ENCODE measurements around the gene TCOF1.

TCOF1 gene

DNA sequence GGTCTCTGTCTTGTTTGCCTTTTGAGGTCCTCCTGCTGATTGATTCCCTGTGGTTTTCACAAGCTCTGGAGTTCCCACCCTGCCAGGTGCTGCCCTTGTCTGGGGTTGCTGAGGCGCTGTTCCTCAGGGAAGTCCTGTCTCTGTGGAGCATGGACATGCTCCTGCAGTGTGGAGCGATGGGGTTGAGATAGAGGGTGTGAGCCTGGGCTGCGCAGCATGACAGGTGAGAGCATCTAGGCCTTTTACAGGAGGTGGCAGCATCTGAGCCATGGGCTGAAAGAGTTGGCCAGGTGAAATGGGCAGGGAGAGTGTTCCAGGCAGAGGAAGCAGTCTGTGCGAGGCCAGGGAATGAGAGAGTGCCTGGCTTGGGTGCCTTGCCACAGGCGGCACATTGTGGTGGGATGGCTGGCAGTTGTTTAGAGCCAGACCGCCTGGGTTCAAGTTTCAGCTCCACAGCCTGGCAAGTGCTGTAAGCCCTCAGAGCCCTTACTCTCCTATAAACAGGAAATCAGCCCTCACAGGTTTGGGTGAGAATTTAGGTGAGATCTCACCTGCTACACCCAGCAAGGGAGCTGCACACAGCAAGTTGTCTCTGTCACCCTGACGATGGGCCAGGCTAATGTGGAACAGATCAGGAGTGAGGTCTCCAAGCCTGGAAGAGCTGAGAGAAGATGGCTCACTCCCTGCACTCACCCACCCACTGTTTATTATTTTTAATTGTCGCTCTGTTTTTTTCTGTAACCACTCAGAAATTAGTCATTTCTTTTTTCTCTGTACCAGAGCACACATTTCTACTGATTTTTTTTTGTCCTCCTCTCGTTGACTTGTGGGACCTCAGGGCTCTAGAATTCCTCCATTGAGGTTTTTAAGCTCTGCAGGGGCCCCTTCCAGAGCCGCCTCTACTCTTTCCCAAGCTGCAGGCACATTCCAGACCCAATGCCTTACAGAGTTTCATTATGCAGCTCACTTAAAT, 19.6 kb downstream of the TCOF1 start:
- no peaks in the 10 kb centered on the region for H3K9me3 Mint-ChIP-seq
- peaks cover 48% of the 10 kb centered on the region for H3K36me3 Mint-ChIP-seq
- H3K27me3 Mint-ChIP-seq: no peaks in the 10 kb centered on the region
- no peaks in the 10 kb centered on the region for H3K4me1 Mint-ChIP-seq
- DNase-seq (ENCODE audit: low spot score in 2 of 2): no peak
- H3K4me3 Mint-ChIP-seq: no peak overlapping the region
- no peak for ATAC-seq (ENCODE audit: low read depth)
- H3K27ac Mint-ChIP-seq: no peak overlapping the region

DNA sequence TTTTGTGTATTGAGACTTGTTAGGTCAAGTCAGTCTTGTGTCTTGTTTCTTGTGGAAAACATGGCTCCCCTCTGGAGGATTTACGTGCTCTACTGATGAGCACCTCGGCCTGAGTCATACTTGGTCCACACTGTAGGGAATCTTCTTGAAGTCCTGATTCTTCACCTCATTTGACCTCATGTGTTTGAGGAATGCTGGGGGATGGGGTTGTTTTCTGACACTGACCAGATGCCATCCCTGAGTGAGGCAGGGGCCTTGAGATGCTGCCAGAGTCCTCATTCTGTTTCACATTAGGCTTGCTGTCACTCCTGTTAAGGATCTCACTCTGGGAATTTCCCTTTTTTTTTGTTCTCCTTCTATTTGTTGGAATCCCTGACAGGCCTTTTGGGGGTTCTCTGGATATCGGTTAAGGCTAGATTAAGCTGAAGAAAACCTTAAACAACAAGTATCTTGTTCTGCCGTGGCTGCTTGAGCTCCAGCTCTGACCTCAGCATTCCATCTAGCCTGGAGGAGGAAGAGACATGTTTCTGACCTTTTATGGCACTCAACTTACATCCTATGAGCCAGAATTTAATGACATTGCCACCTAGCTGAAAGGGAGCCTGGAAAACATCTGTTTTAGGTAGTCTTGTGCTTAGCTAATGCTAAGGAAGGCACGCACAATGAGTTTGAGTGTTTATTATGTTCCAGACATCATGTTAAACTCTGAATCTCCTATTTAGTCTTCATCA, 20.6 kb downstream of the TCOF1 start:
- no peak for ATAC-seq (ENCODE audit: low read depth)
- Mint-ChIP-seq H3K4me3 (no peak overlapping the region), H3K27ac (no peak overlapping the region), H3K27me3 (no peaks in the 10 kb centered on the region), H3K36me3 (peaks cover 43% of the 10 kb centered on the region), H3K4me1 (no peaks in the 10 kb centered on the region), H3K9me3 (no peaks in the 10 kb centered on the region)
- DNase-seq (ENCODE audit: low spot score in 2 of 2): no peak

DNA sequence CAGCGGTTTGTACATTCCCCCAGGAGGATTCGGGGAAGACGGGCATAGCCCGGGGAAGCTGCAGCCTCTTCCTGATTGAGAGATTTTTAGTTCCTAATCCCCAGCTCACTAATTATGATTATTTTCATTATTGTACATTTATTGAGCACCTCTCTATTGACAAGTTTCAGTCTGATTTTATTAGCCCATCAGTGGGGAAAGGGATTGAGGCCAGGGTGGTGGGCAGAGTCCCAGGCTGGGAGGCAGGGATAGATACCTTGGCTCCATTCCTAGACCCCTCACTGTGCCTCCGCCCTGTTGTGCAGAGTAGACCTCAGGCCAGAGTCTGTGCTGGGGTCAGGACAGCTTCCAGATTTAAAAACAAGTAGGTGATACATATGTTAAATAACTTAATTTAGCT, 27.2 kb downstream of the TCOF1 start:
- Mint-ChIP-seq H3K27ac (no peak overlapping the region), H3K4me1 (no peaks in the 10 kb centered on the region), H3K4me3 (no peak overlapping the region), H3K9me3 (no peaks in the 10 kb centered on the region), H3K27me3 (no peaks in the 10 kb centered on the region), H3K36me3 (peaks cover 27% of the 10 kb centered on the region)
- ATAC-seq (ENCODE audit: low read depth): no peak
- DNase-seq (ENCODE audit: low spot score in 2 of 2): no peak

DNA sequence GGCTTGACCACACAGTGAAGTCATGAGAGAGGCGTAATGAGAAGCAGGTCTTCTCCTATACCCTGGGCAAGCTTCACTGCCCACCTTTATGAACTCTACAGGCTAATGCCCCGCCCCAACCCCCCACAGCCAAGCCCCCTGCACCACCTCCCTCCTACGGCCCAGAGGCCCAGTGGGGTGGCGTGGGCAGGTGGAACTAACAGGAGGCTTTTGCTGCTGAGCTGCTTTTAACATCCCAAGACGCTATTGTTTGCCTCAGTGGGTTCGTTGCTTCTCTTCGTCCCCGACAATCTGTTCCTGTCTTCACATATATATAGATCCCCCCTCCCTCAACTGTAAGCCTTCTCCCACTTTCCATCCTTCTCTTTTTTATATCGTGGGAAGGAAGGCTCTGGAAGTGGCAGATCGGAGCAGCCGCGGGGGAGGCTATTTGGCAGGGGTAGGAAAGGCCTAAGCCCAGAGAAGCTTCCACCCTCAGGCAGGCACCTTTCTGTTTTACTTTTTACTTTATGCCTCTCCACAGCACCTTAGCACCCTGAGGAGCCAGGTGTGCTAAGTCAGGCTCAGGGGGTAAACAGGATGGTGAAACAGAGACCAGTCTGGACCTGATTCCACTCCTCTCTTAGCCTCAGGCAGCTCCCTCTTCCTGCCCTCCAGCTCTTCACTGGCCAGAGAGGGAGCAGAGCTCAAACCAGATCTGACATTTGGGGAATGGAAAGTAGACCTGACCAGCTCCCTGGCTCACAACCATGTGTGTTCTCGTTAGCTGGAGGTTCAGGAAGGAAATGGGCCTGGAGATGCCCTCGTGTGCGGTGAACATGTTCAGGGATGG, 28.7 kb downstream of the TCOF1 start:
- Mint-ChIP-seq H3K9me3 (no peaks in the 10 kb centered on the region), H3K4me1 (no peaks in the 10 kb centered on the region), H3K36me3 (peaks cover 20% of the 10 kb centered on the region), H3K27me3 (no peaks in the 10 kb centered on the region), H3K27ac (peak overlapping the region; percentile 16), H3K4me3 (no peak overlapping the region)
- ATAC-seq (ENCODE audit: low read depth): no peak
- DNase-seq (ENCODE audit: low spot score in 2 of 2): no peak

DNA sequence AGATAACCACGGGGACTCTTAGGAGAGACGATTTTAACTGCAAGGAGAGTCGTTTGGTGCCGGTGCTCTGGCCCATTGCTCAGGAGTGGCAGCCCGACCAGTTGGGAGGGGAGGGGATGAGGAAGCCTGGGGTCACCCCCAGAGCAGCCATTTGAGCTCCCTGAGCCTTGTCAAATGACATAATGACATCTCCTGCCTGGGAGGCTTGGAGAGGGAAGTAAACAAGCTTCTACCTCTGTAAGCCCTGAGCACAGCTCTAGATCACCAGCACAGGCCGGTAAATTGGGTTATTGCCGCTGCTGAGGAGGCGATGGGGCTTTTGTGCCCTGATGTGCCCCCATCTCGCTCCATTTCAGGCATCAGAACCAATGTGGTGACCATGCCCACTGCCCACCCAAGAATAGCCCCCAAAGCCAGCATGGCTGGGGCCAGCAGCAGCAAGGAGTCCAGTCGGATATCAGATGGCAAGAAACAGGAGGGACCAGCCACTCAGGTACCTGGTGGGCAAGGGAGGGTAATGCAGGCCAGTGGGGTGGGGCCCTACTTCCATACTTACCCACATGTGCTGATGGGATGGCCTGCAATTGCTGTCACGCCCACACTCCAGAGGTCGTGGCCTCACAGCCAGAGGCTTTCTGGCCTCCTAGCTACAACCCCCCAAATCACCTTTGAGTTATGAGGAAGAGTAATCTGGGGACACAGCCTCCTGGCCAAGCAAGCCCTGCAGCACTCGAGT, 32.2 kb downstream of the TCOF1 start:
- Mint-ChIP-seq H3K27me3 (no peaks in the 10 kb centered on the region), H3K27ac (peak overlapping the region; percentile 85), H3K9me3 (no peaks in the 10 kb centered on the region), H3K36me3 (peaks cover 8% of the 10 kb centered on the region), H3K4me1 (no peaks in the 10 kb centered on the region), H3K4me3 (no peak overlapping the region)
- DNase-seq (ENCODE audit: low spot score in 2 of 2) (no peak), ATAC-seq (ENCODE audit: low read depth) (peak; percentile 16)

DNA sequence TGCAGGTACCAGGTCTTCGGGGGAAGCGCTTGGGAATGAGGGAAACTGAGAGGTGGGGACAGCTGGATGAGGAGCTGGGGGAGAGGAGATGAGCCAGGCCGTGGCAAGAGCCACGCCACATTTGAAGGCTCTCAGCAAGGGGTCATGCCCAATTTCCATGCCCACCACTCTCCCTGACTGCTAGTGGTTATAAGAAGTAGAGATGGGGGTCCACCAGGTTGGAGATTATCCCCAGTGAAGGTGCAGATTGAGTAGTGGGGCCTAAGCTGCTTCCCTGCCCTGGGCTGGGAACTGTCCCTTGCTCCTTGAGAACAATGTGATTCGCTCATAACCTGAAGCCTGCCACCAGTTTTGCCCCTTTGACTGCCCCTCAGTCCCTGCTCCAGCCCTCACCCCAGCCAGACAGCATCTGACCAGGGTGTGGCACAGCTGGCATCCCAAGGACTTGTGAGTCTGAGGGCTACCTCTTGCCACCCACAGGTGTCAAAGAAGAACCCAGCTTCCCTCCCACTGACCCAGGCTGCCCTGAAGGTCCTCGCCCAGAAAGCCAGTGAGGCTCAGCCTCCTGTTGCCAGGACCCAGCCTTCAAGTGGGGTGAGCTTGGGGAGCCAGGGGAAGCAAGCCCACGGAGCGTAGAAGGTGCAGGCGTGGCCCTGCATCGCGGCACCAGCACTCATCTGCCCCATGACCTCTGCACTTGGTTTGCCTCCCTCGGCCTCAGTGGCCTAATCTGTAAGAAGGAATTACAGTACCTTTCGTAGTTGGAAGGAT, 33.8 kb downstream of the TCOF1 start:
- peak overlapping the region; percentile 85 for H3K27ac Mint-ChIP-seq

DNA sequence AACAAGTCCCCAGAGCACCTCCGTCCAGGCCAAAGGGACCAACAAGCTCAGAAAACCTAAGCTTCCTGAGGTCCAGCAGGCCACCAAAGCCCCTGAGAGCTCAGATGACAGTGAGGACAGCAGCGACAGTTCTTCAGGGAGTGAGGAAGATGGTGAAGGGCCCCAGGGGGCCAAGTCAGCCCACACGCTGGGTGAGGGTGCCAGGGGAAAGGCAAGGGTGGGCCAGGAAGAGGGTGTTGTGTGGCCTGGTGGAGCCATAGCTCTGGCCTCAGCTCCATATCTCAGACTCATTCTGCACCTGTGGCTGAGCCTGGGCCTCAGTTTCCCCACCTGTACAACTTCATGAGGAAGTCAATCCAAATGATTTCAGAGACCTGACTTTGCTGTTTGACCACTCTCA, 34.5 kb downstream of the TCOF1 start:
- Mint-ChIP-seq H3K27me3 (no peaks in the 10 kb centered on the region), H3K4me3 (no peak overlapping the region), H3K36me3 (peaks cover 15% of the 10 kb centered on the region), H3K9me3 (no peaks in the 10 kb centered on the region), H3K27ac (peak overlapping the region; percentile 85), H3K4me1 (peaks cover 5% of the 10 kb centered on the region)
- no peak for ATAC-seq (ENCODE audit: low read depth)
- DNase-seq (ENCODE audit: low spot score in 2 of 2): no peak

More for the DNA sequence above, 33.8 kb downstream of the TCOF1 start:
- peaks cover 11% of the 10 kb centered on the region for H3K36me3 Mint-ChIP-seq
- H3K4me1 Mint-ChIP-seq: peaks cover 1% of the 10 kb centered on the region
- no peak for ATAC-seq (ENCODE audit: low read depth)
- no peaks in the 10 kb centered on the region for H3K27me3 Mint-ChIP-seq
- no peak overlapping the region for H3K4me3 Mint-ChIP-seq
- no peak for DNase-seq (ENCODE audit: low spot score in 2 of 2)
- H3K9me3 Mint-ChIP-seq: no peaks in the 10 kb centered on the region

DNA sequence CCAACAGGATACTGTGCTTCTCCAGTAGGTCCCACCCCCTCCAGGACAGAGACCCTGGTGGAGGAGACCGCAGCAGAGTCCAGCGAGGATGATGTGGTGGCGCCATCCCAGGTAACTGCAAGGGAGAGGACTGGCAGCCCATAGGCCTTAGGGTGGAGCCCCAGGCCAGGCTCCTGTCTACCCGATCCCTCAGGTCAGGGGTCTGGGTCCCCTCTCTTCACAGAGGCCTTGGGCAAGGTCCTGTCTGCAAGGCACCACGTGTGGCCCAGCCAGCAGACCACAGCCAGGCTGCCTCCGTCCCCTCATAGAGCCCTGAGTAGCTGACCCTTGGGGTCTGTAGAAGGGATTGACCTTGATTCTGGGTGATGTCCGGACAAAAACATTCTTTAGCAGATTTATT, 35.2 kb downstream of the TCOF1 start:
- DNase-seq (ENCODE audit: low spot score in 2 of 2): no peak
- Mint-ChIP-seq H3K36me3 (peaks cover 15% of the 10 kb centered on the region), H3K27ac (no peak overlapping the region), H3K27me3 (no peaks in the 10 kb centered on the region), H3K4me1 (peaks cover 5% of the 10 kb centered on the region), H3K9me3 (no peaks in the 10 kb centered on the region), H3K4me3 (no peak overlapping the region)
- ATAC-seq (ENCODE audit: low read depth): no peak

DNA sequence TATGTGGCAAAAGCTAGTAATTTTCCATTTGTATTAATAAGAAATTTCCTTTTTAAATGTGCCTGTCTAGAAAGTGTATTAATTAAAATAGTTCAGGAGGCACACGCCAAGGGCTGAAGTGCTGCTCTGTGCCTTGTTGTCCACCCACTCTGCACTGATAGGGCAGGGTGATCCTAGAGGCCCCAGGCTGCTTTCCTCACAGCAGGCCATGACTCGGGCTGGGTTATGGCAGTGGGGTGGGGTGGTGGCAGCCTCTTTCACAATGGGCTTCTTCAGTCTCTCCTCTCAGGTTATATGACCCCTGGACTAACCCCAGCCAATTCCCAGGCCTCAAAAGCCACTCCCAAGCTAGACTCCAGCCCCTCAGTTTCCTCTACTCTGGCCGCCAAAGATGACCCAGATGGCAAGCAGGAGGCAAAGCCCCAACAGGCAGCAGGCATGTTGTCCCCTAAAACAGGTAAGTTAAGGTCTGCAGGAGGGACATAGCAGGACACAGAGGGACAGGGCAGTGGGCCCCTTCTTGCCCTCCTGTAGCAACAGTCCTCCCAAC, 35.7 kb downstream of the TCOF1 start:
- H3K4me3 Mint-ChIP-seq: no peak overlapping the region
- no peak for ATAC-seq (ENCODE audit: low read depth)

DNA sequence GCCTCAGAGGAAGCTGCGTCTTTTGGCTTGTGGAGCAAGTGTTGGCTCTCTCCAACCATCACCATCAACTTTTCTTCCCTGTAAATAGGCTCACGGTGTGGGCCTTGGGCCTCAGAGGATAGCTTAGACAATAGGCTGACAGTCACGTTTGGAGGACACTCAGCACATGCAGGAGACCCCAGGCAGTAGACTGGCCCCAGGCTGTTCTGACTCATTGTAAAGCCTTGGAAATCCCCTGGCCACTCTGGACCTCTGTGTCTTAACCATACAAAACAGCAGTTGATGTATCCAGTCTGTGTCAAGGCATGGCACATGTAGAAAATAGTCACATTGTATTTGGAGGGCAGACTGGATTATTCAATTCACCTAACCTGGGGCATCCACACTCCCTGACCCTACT, 36.6 kb downstream of the TCOF1 start:
- Mint-ChIP-seq H3K9me3 (no peaks in the 10 kb centered on the region), H3K36me3 (peaks cover 15% of the 10 kb centered on the region), H3K27me3 (no peaks in the 10 kb centered on the region), H3K4me3 (no peak overlapping the region), H3K4me1 (peaks cover 9% of the 10 kb centered on the region), H3K27ac (peak overlapping the region; percentile 28)
- DNase-seq (ENCODE audit: low spot score in 2 of 2) (no peak), ATAC-seq (ENCODE audit: low read depth) (no peak)

More for the DNA sequence above, 35.7 kb downstream of the TCOF1 start:
- no peaks in the 10 kb centered on the region for H3K27me3 Mint-ChIP-seq
- peaks cover 15% of the 10 kb centered on the region for H3K36me3 Mint-ChIP-seq
- DNase-seq (ENCODE audit: low spot score in 2 of 2): no peak
- H3K9me3 Mint-ChIP-seq: no peaks in the 10 kb centered on the region
- peaks cover 5% of the 10 kb centered on the region for H3K4me1 Mint-ChIP-seq
- peak overlapping the region; percentile 59 for H3K27ac Mint-ChIP-seq

DNA sequence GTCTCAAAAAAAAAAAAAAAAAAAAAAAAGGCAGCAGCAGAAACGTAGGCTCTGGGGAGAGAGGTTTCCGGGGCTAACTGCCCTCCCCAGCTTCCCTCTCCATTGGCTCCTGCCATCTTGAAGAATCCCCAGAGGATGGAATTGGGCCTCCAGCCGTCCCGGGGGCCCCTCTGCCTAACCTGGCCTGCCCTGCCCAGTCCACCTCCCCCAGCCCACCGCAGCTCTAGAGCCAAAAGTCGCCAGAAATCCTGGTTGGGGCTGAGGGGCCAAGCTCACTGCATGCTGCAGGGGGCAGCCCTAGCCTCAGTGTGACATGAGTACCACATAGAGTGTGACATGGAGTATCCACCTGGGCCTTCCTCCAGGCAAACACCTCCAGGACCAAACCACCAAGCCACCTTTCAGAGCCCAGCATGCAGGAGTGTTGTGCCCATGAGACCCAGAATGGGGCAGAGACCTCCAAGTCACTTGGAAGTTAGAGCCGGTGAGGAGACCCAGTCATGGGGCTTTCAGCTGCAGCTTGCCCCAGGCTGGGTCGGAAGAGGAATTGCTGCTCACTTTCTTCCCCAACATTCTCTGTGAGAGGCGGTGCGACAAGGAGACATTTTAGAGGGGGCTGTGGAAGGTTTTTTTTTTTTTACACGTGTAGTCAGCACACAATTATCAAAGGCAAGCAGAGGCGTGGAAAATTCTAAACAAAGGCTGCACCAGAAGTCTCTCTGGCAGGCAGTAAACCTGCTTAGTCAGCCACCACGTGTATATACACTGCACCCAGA, 37.6 kb downstream of the TCOF1 start:
- H3K27me3 Mint-ChIP-seq: no peaks in the 10 kb centered on the region
- no peak overlapping the region for H3K27ac Mint-ChIP-seq
- H3K9me3 Mint-ChIP-seq: no peaks in the 10 kb centered on the region
- H3K4me3 Mint-ChIP-seq: no peak overlapping the region
- no peak for DNase-seq (ENCODE audit: low spot score in 2 of 2)
- no peak for ATAC-seq (ENCODE audit: low read depth)
- peaks cover 15% of the 10 kb centered on the region for H3K36me3 Mint-ChIP-seq
- H3K4me1 Mint-ChIP-seq: peaks cover 15% of the 10 kb centered on the region

DNA sequence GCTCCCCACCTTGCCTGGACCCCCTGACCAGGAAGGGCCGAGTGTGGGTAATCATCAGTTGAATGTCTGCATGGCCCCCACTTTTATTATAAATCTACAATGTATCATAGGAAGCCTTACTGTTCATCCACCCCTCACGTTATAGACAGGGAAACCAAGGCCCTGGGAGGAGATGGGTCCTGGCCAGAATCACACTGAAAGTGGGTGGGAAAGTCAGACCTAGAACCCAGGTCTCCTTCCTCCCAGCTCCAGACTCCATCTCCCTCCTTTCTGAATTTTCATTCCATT, 38.1 kb downstream of the TCOF1 start:
- Mint-ChIP-seq H3K36me3 (peaks cover 19% of the 10 kb centered on the region), H3K4me1 (peaks cover 20% of the 10 kb centered on the region), H3K27me3 (no peaks in the 10 kb centered on the region), H3K9me3 (no peaks in the 10 kb centered on the region), H3K4me3 (no peak overlapping the region), H3K27ac (peak overlapping the region; percentile 67)
- ATAC-seq (ENCODE audit: low read depth) (no peak), DNase-seq (ENCODE audit: low spot score in 2 of 2) (no peak)

Data from memory B cell (primary cell).